CD14-positive monocyte (primary cell): ENCODE data around the gene SLC6A2. TPM values are rescaled to one million over a fixed set of nuclear protein-coding genes. Genes with fewer than 3 reads are reported as not detected.

ENCODE experiments used
- DNase-seq, 3 donors: peaks; one replicate each; pipeline ENCODE4 v3.0.0-alpha.2; 2011 to 2022
- H2AFZ ChIP-seq: 2 replicates; pipeline ENCODE4 v1.6.0; 2012; ENCODE audit warnings: mild to moderate bottlenecking, low read depth, low read length, inconsistent platforms; ENCODE audit not compliant: insufficient read depth, poor library complexity, severe bottlenecking
- H3K27ac ChIP-seq, 2 donors: 1 replicate in 1 of 2; 2 replicates in 1 of 2; pipeline ENCODE4 v1.5.1; 2012 to 2013; ENCODE audit warnings: low read length in 2 of 2, control low read depth in 1 of 2, inconsistent platforms in 1 of 2, low read depth in 1 of 2, mild to moderate bottlenecking in 1 of 2
- H3K27me3 ChIP-seq, 2 donors: one replicate each; pipeline versions ENCODE4 v1.6.0 to v1.6.1; 2011 to 2013; ENCODE audit warnings: low read length in 2 of 2; ENCODE audit not compliant: control insufficient read depth in 2 of 2, insufficient read depth in 2 of 2
- H3K36me3 ChIP-seq, 2 donors: replicated peaks in 1 of 2; 1 replicate in 1 of 2; 2 replicates in 1 of 2; pipeline versions ENCODE4 v1.5.1 to v1.6.1; 2012 to 2013; ENCODE audit warnings: low read length in 2 of 2, control low read depth in 1 of 2, inconsistent platforms in 1 of 2, mild to moderate bottlenecking in 1 of 2; ENCODE audit not compliant: insufficient read depth in 2 of 2, control insufficient read depth in 1 of 2
- H3K4me1 ChIP-seq, 2 donors: 1 replicate in 1 of 2; 2 replicates in 1 of 2; pipeline versions ENCODE4 v1.5.1 to v1.6.1; 2012 to 2013; ENCODE audit warnings: low read length in 2 of 2, control low read depth in 1 of 2, inconsistent platforms in 1 of 2, mild to moderate bottlenecking in 1 of 2, moderate library complexity in 1 of 2; ENCODE audit not compliant: insufficient read depth in 2 of 2, control insufficient read depth in 1 of 2
- H3K4me2 ChIP-seq: replicated peaks from 2 replicates; pipeline ENCODE3; 2012; ENCODE audit warnings: low read length, moderate library complexity, mild to moderate bottlenecking; ENCODE audit not compliant: poor library complexity, severe bottlenecking; ENCODE audit errors: extremely low read depth
- H3K4me3 ChIP-seq, 3 experiments: fragments of 200-600 bp in 1 of 3; sonication (generic) in 1 of 3; replicated peaks in 1 of 3; 1 replicate in 2 of 3; 2 replicates in 1 of 3; pipeline ENCODE4 v1.5.1; 2011 to 2013; ENCODE audit warnings: low read length in 3 of 3, mild to moderate bottlenecking in 3 of 3, control low read depth in 2 of 3, low read depth in 2 of 3, inconsistent platforms in 1 of 3, moderate library complexity in 1 of 3
- H3K79me2 ChIP-seq: 2 replicates; pipeline ENCODE4 v1.6.0; 2012; ENCODE audit warnings: mild to moderate bottlenecking, control low read depth, inconsistent platforms, low read length, moderate library complexity; ENCODE audit not compliant: insufficient read depth
- H3K9ac ChIP-seq: 2 replicates; pipeline ENCODE4 v1.6.0; 2017; ENCODE audit warnings: low read length, mild to moderate bottlenecking; ENCODE audit not compliant: insufficient read depth, poor library complexity, severe bottlenecking
- H3K9me3 ChIP-seq, 2 donors: replicated peaks in 1 of 2; 1 replicate in 1 of 2; 2 replicates in 1 of 2; pipeline versions ENCODE4 v1.5.1 to v1.6.1; 2012 to 2013; ENCODE audit warnings: low read length in 2 of 2, control low read depth in 1 of 2; ENCODE audit not compliant: control insufficient read depth in 1 of 2, insufficient read depth in 1 of 2
- H4K20me1 ChIP-seq: 2 replicates; pipeline ENCODE4 v1.6.0; 2012; ENCODE audit warnings: mild to moderate bottlenecking, low read length, control low read depth, moderate library complexity; ENCODE audit not compliant: insufficient read depth
- H3K27ac Mint-ChIP-seq, 7 donors: one replicate each; pipeline ENCODE4 v1.8.0; 2020; ENCODE audit warnings: mild to moderate bottlenecking in 7 of 7, mixed read lengths in 7 of 7, moderate library complexity in 6 of 7, inconsistent platforms in 2 of 7
- H3K27me3 Mint-ChIP-seq, 3 donors: one replicate each; pipeline ENCODE4 v1.8.0; 2021 to 2022; ENCODE audit warnings: low read depth in 3 of 3, mild to moderate bottlenecking in 3 of 3, mixed read lengths in 3 of 3, moderate library complexity in 3 of 3, inconsistent platforms in 1 of 3
- H3K36me3 Mint-ChIP-seq, 2 donors: one replicate each; pipeline ENCODE4 v1.8.0; 2020; ENCODE audit warnings: mixed read lengths in 2 of 2, inconsistent platforms in 1 of 2, mild to moderate bottlenecking in 1 of 2
- H3K4me1 Mint-ChIP-seq: one replicate; pipeline ENCODE4 v1.8.0; 2020; ENCODE audit warnings: mild to moderate bottlenecking, mixed read lengths
- H3K4me3 Mint-ChIP-seq, 2 donors: one replicate each; pipeline ENCODE4 v1.8.0; 2020; ENCODE audit warnings: mild to moderate bottlenecking in 2 of 2, mixed read lengths in 2 of 2, moderate library complexity in 1 of 2
- H3K9me3 Mint-ChIP-seq, 7 donors: one replicate each; pipeline ENCODE4 v1.8.0; 2020 to 2022; ENCODE audit warnings: mixed read lengths in 7 of 7, mild to moderate bottlenecking in 6 of 7, moderate library complexity in 6 of 7, inconsistent platforms in 2 of 7
- WGBS: methylation state at CpG from one replicate; pipeline ENCODE4 v1.1.5; 2013; ENCODE audit warnings: missing lambda C conversion rate; ENCODE audit not compliant: insufficient coverage; 5-methylcytosine and 5-hydroxymethylcytosine counted together
- intact Hi-C, 2 donors: fragments of 100-400 bp; cut with micrococcal nuclease; formaldehyde crosslinking; loops; one replicate each; pipeline versions ENCODE4 v1.15.0 to v1.15.1; 2023
- polyA plus RNA-seq, 3 donors: library from polyadenylated mRNA; depleted of rRNA in 1 of 3; unstranded in 2 of 3; stranded (reverse) in 1 of 3; fragments of 300-500 nt in 2 of 3; fragments of >200 nt in 1 of 3; fragmentation: Illumina TruSeq in 2 of 3; gene quantifications; 1 replicate in 2 of 3; 2 replicates in 1 of 3; pipeline ENCODE4 v1.2.3, GENCODE V29; 2012 to 2021
- TF ChIP-seq, protein P1 (sequence below): fragments of 200-600 bp; IDR thresholded peaks from one replicate; pipeline ENCODE4 v1.8.0; 2022; ENCODE audit warnings: antibody characterized with exemption, mild to moderate bottlenecking

Gene SLC6A2
- polyA plus RNA-seq, 3 donors, result not detected

DNA sequence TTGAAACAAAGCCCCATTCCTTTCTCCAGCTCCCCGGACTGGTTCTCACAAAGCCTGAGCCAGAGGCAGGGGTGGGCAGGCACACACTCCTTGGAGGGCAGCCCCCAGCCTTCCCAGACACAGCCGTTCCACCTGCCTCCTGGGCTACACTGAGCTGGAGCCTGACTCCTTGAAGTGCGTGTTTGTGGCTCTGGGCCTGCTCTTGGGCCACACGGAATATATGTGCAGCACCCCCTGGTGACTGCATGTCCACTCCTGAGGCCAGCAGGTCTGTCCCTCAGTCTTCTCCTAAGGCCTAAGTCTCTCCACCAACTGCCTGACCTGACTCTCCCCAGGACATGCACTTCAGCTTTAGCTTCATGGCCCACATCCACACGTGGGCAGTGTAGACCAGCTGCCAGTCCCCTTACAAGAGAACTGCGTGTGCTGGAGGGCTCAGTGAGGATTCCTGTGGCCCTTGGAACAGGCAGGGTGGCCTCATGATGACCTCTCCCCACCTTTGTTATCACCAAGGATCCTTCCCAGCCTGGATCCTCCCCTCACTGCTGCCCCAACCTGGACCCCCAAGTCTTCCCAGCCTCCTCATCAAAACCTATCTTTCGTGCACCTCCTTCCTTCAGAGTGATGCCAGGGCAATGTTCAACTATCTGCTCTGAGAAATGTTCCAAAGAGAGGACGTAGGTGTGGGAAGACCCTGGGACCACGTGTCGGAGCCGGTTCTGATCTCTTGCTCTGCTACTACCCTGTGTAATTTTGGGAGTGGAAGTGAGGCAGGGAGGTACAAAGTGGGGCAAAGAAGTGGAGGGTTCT is 12.4 kb upstream of the SLC6A2 start:
- Histone ChIP-seq H3K36me3 (no peaks in the 10 kb centered on the region), H3K4me2 (no peak overlapping the region), H4K20me1 (no peaks in the 10 kb centered on the region), H3K4me3 (no peak overlapping the region), H3K27ac (no peak overlapping the region), H3K4me1 (no peaks in the 10 kb centered on the region), H3K79me2 (no peaks in the 10 kb centered on the region), H3K9me3 (no peaks in the 10 kb centered on the region), H2AFZ (no peak overlapping the region), H3K9ac (no peak overlapping the region), H3K27me3 (no peaks in the 10 kb centered on the region)
- Mint-ChIP-seq H3K4me1 (no peaks in the 10 kb centered on the region), H3K36me3 (no peaks in the 10 kb centered on the region), H3K27ac (peak overlapping the region in 1 of 7 donors; percentile 27), H3K9me3 (no peaks in the 10 kb centered on the region), H3K4me3 (no peak overlapping the region), H3K27me3 (peaks cover 0 to 2% (median 0%) of the 10 kb centered on the region in 3 donors)
- WGBS, result 78% methylated on average over 11 of the region's 11 CpGs
- intact Hi-C loops, result no loop called here
- TF ChIP-seq, protein P1, sequence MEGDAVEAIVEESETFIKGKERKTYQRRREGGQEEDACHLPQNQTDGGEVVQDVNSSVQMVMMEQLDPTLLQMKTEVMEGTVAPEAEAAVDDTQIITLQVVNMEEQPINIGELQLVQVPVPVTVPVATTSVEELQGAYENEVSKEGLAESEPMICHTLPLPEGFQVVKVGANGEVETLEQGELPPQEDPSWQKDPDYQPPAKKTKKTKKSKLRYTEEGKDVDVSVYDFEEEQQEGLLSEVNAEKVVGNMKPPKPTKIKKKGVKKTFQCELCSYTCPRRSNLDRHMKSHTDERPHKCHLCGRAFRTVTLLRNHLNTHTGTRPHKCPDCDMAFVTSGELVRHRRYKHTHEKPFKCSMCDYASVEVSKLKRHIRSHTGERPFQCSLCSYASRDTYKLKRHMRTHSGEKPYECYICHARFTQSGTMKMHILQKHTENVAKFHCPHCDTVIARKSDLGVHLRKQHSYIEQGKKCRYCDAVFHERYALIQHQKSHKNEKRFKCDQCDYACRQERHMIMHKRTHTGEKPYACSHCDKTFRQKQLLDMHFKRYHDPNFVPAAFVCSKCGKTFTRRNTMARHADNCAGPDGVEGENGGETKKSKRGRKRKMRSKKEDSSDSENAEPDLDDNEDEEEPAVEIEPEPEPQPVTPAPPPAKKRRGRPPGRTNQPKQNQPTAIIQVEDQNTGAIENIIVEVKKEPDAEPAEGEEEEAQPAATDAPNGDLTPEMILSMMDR, result peak; percentile 20
- peak; percentile 6 to 20 (median 14) for DNase-seq

DNA sequence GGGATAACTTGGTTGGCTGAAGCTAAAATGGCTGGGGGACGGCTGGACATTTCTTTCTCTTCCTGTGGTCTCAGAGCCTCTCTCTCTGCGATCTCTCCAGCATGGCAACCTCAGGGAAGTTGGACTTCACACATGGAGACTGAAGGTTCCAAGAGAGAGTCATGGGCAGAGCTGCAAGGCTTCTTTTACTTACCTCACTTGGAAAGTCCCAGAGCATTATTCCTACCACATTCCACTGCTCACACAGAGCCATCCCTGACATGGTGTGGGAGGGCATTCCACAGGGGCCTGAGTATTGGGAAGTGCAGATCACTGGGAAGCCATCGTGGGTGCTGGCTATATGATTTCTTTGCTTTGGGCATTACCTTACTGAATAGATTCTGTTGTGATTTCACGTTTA is 9.8 kb upstream of the SLC6A2 start:
- H3K4me2 ChIP-seq, result no peak overlapping the region
- peaks cover 0 to 7% (median 0%) of the 10 kb centered on the region in 3 donors for H3K27me3 Mint-ChIP-seq
- no peaks in the 10 kb centered on the region for H3K9me3 Mint-ChIP-seq
- H3K4me1 Mint-ChIP-seq, result no peaks in the 10 kb centered on the region
- 83% methylated on average over 4 of the region's 4 CpGs for WGBS
- no peak for DNase-seq
- H3K79me2 ChIP-seq, result no peaks in the 10 kb centered on the region
- H3K36me3 ChIP-seq, result no peaks in the 10 kb centered on the region
- no peaks in the 10 kb centered on the region for H3K36me3 Mint-ChIP-seq
- H3K27ac ChIP-seq, result no peak overlapping the region
- no peak overlapping the region for H3K4me3 Mint-ChIP-seq
- H3K9me3 ChIP-seq, result no peaks in the 10 kb centered on the region
- no peak overlapping the region for H2AFZ ChIP-seq
- no peaks in the 10 kb centered on the region for H4K20me1 ChIP-seq
- no peak overlapping the region for H3K4me3 ChIP-seq
- H3K27ac Mint-ChIP-seq, result no peak overlapping the region
- H3K4me1 ChIP-seq, result no peaks in the 10 kb centered on the region
- TF ChIP-seq, protein P1, result no peak
- no peak overlapping the region for H3K9ac ChIP-seq
- intact Hi-C loops, result no loop called here
- H3K27me3 ChIP-seq, result no peaks in the 10 kb centered on the region
